KG1 (cell line): ENCODE measurements around the gene MBD3L1.

Experiments used
- DNase-seq: peaks from one replicate; lab custom pipeline; 2025; lab: John Stamatoyannopoulos, UW

MBD3L1 gene

DNA sequence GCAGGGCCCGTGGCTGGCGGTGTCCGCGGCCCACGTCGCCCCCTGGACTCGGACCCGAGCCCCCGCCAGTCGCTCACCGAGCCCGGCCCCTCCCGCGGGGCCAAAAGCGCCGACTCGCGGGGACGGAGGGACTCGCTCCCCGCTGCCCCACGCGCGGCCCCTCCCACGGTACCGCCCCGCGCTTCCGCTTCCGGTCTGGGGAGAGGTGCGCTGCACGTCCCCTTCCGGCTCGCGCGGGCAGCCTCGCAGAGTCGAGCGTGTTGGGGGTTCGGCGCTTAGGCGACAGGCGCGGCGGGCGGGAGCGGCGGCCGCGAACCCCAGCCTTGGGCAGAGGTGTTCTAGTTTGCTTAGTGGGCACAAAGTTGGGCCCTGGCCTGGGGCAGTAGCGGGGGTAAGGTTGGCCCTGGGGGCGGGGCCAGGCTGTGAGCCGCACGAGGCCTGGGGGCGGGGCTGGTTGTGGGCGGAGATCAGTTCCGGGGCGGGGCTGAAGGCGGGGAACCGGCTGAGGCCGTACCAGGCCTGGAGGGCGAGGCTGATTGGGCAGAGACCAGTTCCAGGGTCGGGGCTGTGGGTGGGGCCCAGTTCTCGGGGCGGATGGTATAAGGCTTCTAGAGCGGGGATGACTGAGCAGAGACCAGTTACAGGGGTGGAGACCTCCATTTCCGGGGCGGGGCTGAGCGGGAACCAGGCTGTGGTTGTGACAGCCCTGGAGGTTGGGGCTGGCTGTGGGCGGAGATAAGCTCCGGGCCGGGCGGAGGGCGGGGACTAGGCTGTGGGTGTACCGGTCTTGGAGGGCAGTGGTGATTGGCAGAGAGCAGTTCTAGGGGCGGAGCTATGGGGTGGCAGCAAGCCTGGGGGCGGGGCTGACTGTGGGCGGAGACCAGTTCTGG, at the start of gene MBD3L1, which contains the start of gene ZNF558:
Gene MBD3L1 (plus strand): TSS at position 246 of the 890 bp plus-strand sequence. CDS start 10,302 bp downstream, outside the sequence.
Gene ZNF558 (minus strand): TSS at position 173 of the 890 bp plus-strand sequence. CDS start 9,645 bp downstream, outside the sequence.
- DNase-seq, result peak; percentile 94

DNA sequence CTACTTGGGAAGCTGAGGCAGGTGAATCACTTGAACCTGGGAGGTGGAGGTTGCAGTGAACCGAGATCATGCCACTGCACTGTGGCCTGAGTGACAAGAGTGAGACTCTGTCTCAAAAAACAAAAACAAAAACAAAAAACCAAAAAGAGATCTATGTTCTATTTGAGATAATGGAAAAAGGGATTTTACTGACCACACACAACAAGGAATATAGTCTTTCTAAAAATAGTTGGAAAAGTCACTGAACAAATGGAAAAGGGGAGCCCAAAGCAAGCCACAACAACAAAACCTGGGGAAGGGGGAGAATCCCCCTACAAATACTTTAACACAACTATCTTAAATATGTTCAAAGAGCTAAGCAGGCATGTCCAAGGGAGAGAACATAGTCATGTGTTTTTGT, 37.4 kb upstream of the MBD3L1 start:
- no peak for DNase-seq

DNA sequence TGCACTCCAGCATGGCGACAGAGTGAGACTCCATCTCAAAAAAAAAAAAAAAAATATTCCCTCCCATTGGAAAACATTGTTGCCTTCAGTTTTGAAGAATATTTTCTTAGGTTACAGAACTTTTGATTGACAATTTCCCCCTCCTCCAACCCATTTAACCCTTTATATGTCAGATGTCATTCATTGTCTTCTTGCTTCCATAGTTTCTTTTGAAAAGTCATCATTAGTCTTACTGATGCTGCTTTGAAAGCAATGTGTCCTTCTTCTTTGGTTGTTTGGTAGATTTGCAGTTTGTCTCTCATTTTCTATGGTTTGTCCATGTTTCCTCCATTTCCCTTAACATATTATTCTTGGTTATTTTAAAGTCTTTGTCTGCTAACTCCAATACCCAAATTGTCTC, 25.5 kb upstream of the MBD3L1 start:
- DNase-seq, result no peak

DNA sequence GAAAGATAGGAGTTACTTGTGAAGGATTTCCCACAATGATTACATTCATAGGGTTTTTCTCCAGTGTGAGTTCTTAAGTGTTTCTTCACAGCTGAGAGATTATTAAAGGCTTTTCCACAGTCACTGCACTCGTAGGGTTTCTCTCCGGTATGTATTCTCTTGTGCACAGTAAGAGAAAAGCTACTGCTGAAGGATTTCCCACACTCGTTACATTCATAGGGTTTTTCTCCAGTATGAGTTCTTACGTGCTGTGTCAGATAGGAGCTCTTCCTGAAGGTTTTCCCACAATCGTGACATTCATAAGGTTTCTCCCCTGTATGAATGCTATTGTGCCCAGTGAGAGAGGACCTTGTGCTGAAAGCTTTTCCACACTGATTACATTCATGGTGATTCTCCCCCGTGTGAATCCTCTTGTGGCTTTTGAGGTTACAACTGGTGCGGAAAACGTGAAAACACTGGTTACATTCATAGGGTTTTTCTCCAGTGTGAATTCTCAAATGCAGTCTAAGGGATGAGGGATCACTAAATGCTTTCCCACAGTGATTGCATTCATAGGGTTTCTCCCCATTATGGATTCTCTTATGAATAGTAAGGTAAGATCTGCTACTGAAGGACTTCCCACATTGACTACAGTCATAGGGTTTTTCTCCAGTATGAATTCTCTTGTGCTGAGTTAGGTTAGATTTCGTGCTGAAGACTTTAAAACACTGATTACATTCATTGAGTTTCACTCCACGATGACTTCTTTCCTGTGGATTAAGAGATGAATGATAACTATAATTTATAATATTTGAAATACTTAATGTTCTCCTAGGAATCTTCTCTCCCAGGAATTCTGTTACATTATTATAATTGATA, 20.6 kb upstream of the MBD3L1 start:
- no peak for DNase-seq

DNA sequence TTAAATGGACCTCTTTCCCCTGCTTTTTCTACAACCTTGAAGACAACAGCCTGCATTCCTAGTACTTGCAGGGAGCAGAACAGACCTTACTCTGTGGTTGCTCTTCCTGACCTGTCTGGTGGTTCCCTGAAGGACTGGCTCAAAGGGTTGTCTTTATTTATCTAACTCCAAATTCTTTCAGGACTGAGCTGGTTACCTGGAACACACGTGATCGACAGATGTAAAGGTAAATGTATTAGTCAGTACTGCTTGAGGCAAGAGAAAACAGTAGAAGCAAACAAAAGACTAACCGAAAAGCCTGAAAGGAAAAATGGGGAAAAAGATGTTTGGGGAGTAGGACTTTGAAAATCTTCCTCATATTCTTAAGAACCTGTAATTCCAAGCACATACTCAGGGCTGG, 18.0 kb upstream of the MBD3L1 start:
- DNase-seq, result no peak

DNA sequence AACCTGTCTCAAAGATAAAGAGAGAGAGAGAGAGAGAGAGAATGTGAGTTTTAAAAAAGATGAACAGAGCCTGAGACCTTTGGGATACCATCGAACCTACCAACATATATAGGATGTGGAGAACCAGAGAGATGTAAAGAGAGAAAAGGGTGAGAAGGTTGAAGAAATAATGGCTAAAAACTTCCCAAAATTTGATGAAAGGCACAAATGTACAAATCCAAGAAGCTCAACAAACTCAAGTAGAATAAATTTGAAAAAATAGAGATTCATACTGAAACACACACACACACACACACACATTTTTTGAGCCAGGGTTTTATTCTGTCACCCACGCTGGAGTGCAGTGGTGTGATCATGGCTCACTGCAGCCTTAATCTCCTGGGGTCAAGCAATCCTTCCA, 16.4 kb upstream of the MBD3L1 start:
- no peak for DNase-seq

DNA sequence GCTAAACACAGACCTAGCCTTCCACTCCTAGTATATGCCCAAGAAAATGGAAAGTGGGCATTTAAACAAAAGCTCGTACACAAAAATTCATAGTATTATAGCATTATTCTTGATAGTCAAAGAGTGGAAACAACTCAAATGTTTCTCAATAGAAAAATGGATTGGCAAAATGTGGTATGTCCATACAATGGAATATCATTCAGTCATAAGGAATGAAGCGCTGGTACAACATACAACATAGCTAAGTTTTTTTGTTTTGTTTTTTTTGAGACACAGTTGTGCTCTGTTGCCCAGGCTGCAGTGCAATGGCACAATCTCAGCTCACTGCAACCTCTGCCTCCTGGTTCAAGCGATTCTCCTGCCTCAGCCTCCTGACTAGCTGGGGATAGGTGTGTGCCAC, 11.9 kb upstream of the MBD3L1 start:
- DNase-seq, result no peak

DNA sequence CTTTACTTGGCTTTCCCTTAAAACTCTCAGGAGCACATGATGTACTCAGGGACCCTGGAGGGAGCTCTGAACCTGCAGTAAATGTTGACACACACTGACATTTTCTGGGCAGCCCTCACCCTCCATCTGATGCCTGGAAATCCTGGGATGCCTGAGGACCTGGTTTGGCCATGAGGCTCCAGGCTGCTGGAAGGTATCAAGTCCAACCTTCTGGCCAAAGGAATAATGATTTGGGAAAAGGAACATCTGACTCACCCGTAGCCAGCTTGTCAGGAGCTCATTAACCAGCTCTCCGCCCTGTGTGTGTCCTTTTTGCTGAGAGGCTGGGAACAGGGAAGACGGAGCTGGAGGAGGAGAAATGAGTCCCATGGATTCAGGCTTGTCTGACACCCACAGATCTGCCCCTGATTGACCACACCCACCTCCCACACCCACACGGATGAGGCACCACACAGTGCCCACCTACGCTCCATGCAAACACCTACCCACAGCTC, 10.4 kb upstream of the MBD3L1 start:
- DNase-seq, result no peak

DNA sequence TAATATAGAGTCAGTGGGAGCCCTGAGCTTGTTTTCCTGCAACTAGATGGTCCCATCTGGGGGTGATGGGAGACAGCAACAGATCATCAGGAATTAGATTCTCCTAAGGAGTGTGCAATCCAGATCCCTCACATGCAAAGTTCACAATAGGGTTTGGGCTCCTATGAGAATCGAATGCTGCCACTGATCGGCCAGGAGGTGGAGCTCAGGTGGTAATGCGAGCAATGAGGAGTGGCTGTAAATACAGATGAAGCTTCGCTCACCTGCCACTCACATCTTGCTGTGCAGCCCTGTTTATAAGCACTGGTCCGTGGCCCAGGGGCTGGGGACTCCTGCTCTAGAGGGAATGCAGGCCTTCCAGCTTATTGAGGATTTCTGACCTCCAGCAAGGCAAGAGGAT, 5.8 kb upstream of the MBD3L1 start:
- DNase-seq, result no peak

DNA sequence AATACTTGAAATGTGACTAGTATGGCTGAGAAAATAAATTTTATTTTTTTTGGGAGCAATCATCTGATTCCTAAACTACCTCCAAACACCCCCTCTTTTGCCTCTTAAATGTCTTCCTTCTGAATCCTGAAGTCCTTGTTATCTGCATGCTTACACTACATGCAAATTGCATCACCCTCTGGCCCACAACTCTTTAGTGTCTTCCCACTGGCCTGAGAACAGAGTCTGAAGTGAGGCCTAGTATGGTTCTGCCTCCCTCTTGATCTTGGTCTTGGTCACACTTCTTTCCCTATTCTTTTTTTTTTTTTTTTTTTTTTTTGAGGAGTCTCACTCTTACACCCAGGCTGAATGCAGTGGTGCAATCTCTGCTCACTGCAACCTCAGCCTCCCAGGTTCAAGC, 4.9 kb upstream of the MBD3L1 start:
- DNase-seq, result no peak

DNA sequence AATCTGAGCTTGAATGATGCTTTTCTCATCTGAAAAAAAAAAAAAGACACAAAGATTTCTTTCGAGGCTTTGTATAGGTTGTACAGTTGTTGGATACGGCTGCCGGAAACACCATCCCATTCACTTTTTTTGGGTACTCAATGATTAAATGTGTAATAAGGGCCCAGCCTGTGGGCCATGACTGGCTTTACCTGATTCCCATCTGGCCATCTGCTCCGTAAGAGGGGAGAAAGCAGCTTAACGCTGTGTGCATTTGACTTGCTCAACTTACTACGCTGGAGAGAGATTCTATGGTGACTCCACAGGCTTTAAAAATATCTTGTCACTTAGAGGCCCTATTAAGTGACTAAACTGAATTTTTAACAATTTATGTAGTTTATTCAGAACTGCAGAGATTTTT, 804 bp upstream of the MBD3L1 start:
- no peak for DNase-seq

DNA sequence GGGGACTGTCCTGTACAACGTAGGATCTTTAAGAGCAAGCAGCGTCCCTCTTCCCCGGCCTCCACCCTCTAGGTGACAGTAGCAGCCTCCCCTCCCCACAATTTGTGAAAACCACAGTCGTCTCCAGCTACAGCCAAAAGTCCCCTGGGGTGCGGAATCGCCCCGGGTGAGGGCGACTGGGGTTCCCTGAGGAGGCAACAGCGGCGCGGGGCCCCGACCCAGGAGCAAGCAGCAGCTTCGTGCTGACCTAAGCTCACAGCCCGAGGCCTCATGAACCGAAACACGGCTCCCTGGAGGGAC, 395 bp upstream of the MBD3L1 start:
- peak; percentile 67 for DNase-seq

DNA sequence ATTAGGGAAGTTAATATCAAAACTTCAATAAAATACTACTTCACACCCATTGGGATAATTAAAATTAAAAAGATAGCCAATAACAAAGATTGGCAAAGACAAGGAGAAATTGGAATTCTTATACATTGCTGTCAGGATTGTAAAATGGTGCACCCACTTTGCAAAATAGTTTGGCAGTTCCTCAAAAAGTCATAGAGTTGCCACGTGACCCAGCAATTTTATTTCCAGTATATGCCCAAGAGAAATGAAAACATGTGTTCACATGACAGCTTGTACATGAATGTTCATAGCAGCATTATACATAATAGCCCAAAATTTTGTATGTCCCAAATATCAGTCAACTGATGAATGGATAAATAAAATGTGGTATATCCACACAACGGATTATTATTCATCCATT, 3.3 kb downstream of the MBD3L1 start:
- DNase-seq, result no peak

DNA sequence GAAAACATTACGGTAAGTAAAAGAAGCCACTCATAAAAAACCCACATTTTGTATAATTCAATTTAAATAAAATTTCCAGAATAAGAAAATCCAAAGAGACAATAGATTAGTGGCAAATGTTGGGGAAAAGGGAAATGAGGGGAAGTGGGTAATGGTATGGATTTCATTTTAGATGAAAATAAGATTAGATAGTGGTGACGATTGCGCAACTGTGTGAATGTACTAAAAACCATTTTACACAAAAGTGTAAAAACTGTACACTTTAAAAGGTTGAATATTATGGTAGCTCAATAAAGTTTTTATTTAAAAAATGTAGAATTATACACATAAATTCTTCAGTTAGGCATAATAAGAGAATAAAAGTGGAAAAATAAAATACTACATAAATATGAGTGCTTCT, 3.7 kb downstream of the MBD3L1 start:
- no peak for DNase-seq

DNA sequence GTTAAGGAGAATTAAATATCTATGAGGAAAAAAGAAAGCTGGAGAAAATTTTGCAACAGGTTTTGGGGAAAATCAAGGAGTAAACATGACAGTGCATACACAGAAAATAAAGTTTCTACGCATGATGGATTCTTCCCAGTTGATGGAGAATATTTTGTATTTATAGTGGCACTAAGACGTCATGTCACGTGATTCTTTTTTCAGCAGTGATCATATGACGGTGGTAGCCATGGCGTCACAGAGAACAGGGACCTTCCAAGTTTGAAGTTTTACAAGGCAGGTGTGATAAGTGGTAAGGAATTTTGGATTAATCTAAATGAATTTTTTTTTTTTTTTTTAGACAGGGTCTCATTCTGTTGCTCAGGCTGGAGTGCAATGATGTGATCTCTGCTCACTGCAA, 8.5 kb downstream of the MBD3L1 start:
- DNase-seq, result no peak

DNA sequence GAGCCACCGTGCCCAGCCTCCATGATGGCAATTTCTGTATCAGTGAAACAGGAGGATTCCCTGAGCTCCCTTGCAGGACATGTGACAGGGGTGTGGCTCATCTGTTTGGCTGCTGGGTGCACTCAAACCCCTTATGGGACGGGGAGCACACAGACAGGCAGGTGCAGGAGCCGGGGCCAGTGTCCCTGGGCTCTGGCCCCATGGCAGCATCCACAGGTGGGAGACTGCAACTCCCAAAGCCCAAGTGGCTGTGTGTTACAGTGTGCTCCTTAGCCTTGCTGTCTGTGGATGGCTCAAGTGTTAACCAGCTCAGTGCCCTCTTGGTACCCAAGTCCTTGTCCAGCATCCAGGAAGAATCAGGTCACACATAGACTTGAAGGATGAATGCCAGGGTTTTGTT, 14.6 kb downstream of the MBD3L1 start:
- no peak for DNase-seq

DNA sequence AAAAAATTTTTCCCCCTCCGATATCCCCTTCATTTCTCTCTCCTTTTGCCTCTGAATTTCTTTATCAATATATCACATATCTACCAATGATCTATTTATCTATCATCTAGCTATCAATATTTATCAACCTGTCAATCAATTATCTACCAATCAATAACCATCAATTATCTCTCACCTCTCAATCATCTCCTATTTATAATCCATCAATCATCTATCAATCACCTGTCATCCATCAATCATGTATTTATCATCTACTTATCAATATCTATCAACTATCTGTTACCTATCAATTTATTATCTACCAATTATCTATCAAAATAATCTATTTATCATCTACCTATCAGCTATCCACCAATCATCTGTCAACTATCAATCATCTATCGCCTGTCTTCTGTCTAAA, 17.1 kb downstream of the MBD3L1 start:
- DNase-seq, result no peak

DNA sequence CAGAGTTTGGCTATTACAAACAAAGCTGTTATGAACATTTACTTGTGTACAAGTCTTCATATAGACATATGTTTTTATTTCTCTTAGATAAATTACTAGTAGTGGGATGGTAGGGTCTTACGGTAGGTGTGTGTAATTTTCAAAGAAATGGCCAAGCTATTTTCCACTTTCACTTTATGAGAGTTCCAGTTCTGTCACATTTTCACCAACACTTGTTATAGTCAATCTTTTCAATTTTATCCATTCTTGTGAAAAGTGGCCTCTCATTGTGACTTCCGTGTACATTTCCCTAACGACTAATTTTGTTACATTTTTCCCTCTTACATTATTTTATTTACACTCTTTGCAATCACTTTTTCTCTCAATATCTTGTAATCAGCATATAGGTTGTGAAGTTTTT, 18.3 kb downstream of the MBD3L1 start:
- DNase-seq, result no peak

DNA sequence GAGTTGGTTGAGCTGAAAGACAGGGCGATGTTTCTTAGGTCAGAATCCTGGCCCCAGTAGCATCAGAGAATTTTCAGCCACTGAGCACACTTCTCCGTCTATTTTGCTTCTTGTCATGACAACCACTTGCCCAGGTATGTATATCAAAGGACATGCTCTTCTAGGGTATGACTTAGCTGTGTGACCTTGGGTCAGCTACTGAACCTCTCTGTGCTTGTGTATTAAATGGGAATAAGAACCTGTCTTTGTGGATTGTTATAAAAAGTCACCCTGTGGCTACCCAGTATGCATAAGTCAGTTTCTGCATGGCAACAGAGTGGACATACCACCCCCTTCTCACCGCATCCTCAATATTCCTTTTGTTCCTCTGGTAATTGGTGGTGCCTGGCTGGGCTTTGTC, 26.1 kb downstream of the MBD3L1 start:
- no peak for DNase-seq

DNA sequence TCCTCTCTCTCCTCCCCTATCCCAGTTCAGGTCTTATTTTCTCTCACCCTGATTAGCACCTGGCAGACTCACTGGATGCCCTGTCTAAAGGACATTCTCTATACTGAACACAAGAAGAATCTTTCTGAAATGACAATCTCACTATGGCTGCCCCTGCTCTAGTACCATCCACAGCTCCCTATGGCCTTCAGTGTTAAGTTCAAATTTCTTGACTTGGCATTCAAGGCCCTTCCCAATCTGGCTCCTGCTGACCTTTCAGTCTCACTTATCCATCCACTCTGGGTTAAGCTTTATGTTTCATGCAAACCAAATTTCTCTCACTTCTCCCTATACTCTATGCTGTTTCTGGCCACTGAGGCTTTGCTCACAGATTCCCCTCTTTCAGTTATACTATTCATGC, 34.2 kb downstream of the MBD3L1 start:
- no peak for DNase-seq

DNA sequence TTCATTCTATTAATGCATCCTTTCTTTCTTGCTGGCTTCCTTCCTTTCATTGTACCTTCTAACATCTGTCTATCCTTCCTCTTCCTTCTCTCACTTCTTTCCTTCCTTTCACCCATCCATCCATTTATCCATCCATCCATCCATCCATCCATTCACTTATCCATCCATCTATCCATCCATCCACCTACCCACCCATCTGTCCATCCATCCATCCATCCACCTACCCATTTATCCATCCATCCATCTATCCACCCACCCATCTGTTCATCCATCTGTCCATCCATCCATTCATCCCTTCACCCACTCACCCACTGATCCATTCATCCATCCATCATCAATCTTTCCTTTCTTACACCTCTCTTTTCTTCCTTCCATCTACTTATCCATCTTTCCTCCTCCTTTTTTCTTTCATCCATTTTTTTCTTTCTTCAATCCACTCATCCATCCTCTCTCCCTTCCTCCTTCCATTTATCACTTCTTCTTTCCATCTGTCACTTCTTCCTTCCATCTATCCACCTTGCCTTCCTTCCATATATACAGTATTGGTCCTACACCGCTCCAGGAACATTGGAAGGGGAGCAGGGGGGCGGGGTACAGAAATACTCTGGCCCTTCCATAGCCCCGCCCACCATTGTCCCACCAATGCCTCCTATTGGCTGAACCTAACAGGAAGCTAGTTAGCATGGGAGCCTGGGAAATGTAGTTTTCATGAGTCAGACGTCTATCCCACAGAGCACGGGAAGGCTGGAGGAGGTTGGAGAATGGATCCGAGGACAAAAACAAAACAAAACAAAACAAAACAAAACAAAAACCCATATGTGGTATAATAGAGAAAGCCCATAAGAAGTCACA, 45.9 kb downstream of the MBD3L1 start:
- DNase-seq, result no peak

DNA sequence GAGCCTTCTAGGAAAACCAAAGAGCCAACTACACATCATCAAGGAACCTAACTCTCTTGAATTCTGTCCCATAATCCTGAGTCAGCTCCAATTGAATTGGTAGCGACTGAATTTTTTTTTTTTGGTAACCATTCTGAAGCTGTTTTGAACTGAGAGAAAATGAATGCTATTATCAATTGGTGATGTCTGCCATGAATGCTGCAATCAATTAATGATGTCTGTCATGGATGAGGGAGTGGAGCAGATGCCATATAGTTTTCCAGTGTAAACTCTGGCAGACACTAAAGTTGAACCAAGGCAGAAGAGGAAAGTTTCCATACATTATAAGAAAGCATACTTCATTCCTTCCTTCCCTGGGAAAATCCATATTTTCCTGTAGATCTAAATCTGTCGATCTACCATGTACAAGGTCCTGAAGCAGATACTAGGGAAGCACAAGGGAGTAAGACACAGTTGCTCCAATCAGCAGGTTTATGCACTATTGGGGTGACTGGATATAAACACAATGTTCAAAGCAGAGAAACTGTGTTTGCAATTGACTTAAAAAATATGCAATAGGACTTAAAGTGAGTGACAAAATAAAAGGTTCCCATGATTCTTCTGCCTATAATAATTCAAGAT, 48.8 kb downstream of the MBD3L1 start:
- no peak for DNase-seq
